ENCODE results near the gene XPO5.
"Not testable (repeated sequence)": the region's sequence is repeated elsewhere in the genome, so short reads cannot be mapped to it uniquely, and the experiment has no call there.

Gene XPO5

GRCh38 chr6:43613721-43614395 is 38.0 kb upstream of the XPO5 start:
- Histone ChIP-seq H3K36me3 (ENCODE audit: control insufficient read depth, insufficient read depth, low read length) (peaks cover 31% of the 10 kb centered on the region), H3K27ac (ENCODE audit: insufficient read depth, low read length, poor library complexity, severe bottlenecking) (no peak overlapping the region), H3K4me3 (ENCODE audit: insufficient read depth, low read depth, low read length, poor library complexity, severe bottlenecking) (no peak overlapping the region), H3K27me3 (replicated peaks; ENCODE audit: control insufficient read depth, insufficient read depth, low read length, poor library complexity, severe bottlenecking) (no peaks in the 10 kb centered on the region), H3K4me1 (ENCODE audit: control insufficient read depth, insufficient read depth, low read length, poor library complexity, severe bottlenecking) (no peaks in the 10 kb centered on the region), H3K9me3 (ENCODE audit: control insufficient read depth, low read length) (no peaks in the 10 kb centered on the region)
- no peak for DNase-seq

DNA sequence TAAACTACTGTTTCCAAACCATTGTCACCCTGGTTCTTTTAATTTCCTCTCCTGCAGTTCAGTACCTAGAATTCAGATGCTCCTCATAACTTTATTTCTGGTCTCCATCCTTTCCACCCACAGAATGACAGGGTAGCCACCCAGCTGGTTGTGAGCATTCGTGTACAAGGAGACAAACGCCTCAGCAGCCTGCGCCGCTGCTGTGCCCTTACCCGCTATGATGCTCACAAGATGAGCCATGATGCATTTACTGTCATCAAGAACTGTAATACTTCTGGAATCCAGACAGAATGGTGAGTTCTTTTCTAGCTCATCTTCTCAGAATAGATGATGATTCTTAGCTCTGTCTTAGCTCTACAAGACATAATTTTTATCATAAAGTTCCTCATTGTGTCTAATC is 34.6 kb upstream of the XPO5 start:
- peaks cover 31% of the 10 kb centered on the region for H3K36me3 ChIP-seq (ENCODE audit: control insufficient read depth, insufficient read depth, low read length)
- H3K4me1 ChIP-seq (ENCODE audit: control insufficient read depth, insufficient read depth, low read length, poor library complexity, severe bottlenecking): no peaks in the 10 kb centered on the region
- DNase-seq: no peak
- no peaks in the 10 kb centered on the region for H3K27me3 ChIP-seq (replicated peaks; ENCODE audit: control insufficient read depth, insufficient read depth, low read length, poor library complexity, severe bottlenecking)
- H3K9me3 ChIP-seq (ENCODE audit: control insufficient read depth, low read length): no peaks in the 10 kb centered on the region
- H3K27ac ChIP-seq (ENCODE audit: insufficient read depth, low read length, poor library complexity, severe bottlenecking): no peak overlapping the region
- no peak overlapping the region for H3K4me3 ChIP-seq (ENCODE audit: insufficient read depth, low read depth, low read length, poor library complexity, severe bottlenecking)

DNA sequence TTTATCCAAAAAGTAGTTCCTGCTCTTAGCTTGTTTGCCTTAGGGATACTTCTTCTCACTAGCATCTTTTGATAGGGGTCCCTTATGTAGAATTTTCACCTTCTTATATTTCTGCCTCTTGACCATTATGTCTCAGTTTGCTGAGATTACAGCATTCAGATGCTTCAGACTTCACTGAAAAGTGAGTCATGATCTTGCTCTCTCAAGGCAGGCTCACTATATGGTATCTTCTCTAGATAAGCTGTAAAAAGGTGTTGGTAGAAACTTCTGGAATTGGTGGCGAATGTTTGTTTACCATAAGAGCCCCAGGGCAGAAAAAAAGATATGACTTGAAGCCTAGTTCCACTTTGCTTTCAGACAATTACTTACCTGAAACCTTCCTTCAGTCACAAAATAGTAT is 33.6 kb upstream of the XPO5 start:
- DNase-seq: no peak
- Histone ChIP-seq H3K9me3 (ENCODE audit: control insufficient read depth, low read length) (no peaks in the 10 kb centered on the region), H3K4me1 (ENCODE audit: control insufficient read depth, insufficient read depth, low read length, poor library complexity, severe bottlenecking) (no peaks in the 10 kb centered on the region), H3K36me3 (ENCODE audit: control insufficient read depth, insufficient read depth, low read length) (peaks cover 30% of the 10 kb centered on the region), H3K27me3 (replicated peaks; ENCODE audit: control insufficient read depth, insufficient read depth, low read length, poor library complexity, severe bottlenecking) (no peaks in the 10 kb centered on the region), H3K27ac (ENCODE audit: insufficient read depth, low read length, poor library complexity, severe bottlenecking) (no peak overlapping the region), H3K4me3 (ENCODE audit: insufficient read depth, low read depth, low read length, poor library complexity, severe bottlenecking) (no peak overlapping the region)

DNA sequence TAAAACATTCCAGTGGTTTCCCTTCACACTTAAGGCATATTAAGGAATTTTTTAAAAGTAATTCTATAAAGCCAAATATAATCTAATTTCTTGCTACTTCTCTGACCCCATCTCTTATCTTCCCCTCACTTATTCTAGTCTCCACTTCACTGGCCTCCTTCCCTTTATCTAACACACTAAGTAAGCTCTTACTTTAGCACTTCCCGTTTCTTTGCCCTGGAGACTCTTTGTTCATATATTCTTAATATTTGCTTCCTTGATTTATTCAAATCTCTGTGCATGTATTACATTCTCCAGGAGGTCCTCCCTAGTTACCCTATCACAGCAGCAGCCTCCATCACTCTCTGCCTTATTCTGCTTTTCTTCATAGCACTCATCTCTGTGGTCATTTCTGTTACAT is 33.0 kb upstream of the XPO5 start:
- H3K4me3 ChIP-seq (ENCODE audit: insufficient read depth, low read depth, low read length, poor library complexity, severe bottlenecking): no peak overlapping the region
- H3K9me3 ChIP-seq (ENCODE audit: control insufficient read depth, low read length): no peaks in the 10 kb centered on the region
- no peak overlapping the region for H3K27ac ChIP-seq (ENCODE audit: insufficient read depth, low read length, poor library complexity, severe bottlenecking)
- H3K36me3 ChIP-seq (ENCODE audit: control insufficient read depth, insufficient read depth, low read length): peaks cover 30% of the 10 kb centered on the region
- no peak for DNase-seq
- H3K4me1 ChIP-seq (ENCODE audit: control insufficient read depth, insufficient read depth, low read length, poor library complexity, severe bottlenecking): no peaks in the 10 kb centered on the region
- H3K27me3 ChIP-seq (replicated peaks; ENCODE audit: control insufficient read depth, insufficient read depth, low read length, poor library complexity, severe bottlenecking): no peaks in the 10 kb centered on the region

- H3K4me1 ChIP-seq (ENCODE audit: control insufficient read depth, insufficient read depth, low read length, poor library complexity, severe bottlenecking): no peaks in the 10 kb centered on the region
- H3K4me3 ChIP-seq (ENCODE audit: insufficient read depth, low read depth, low read length, poor library complexity, severe bottlenecking): no peak overlapping the region
- peak in 2 of 3 donors; percentile 8 to 36 for DNase-seq
- no peaks in the 10 kb centered on the region for H3K9me3 ChIP-seq (ENCODE audit: control insufficient read depth, low read length)
- H3K36me3 ChIP-seq (ENCODE audit: control insufficient read depth, insufficient read depth, low read length): peaks cover 31% of the 10 kb centered on the region
- H3K27ac ChIP-seq (ENCODE audit: insufficient read depth, low read length, poor library complexity, severe bottlenecking): no peak overlapping the region
- H3K27me3 ChIP-seq (replicated peaks; ENCODE audit: control insufficient read depth, insufficient read depth, low read length, poor library complexity, severe bottlenecking): no peaks in the 10 kb centered on the region
These were observed 32.5 kb upstream of the XPO5 start for GRCh38 chr6:43608310-43608763.

GRCh38 chr6:43606019-43606418 is 30.2 kb upstream of the XPO5 start:
- DNase-seq: no peak
- no peaks in the 10 kb centered on the region for H3K4me1 ChIP-seq (ENCODE audit: control insufficient read depth, insufficient read depth, low read length, poor library complexity, severe bottlenecking)
- no peaks in the 10 kb centered on the region for H3K9me3 ChIP-seq (ENCODE audit: control insufficient read depth, low read length)
- no peak overlapping the region for H3K27ac ChIP-seq (ENCODE audit: insufficient read depth, low read length, poor library complexity, severe bottlenecking)
- no peaks in the 10 kb centered on the region for H3K27me3 ChIP-seq (replicated peaks; ENCODE audit: control insufficient read depth, insufficient read depth, low read length, poor library complexity, severe bottlenecking)
- H3K4me3 ChIP-seq (ENCODE audit: insufficient read depth, low read depth, low read length, poor library complexity, severe bottlenecking): no peak overlapping the region
- H3K36me3 ChIP-seq (ENCODE audit: control insufficient read depth, insufficient read depth, low read length): peaks cover 33% of the 10 kb centered on the region

DNA sequence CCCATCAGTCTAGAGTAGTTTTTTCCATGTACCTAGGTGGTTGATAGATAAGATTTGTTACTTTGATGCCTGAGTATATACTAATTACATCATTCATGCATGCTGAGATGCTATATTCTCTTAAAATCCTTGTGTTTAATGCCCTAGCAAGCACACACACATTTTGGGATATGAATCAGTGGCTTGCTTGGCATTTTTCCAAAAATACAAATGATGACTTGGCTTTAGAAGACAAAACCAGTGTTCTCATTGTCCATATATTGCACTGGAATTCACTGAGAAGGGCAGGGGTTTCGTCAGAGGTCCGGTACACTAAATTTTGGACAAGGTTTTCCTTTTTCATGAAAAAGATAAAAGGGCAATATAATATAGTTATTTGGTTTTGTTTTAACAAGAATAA is 28.3 kb upstream of the XPO5 start:
- no peak for DNase-seq
- H3K27ac ChIP-seq (ENCODE audit: insufficient read depth, low read length, poor library complexity, severe bottlenecking): no peak overlapping the region
- no peaks in the 10 kb centered on the region for H3K27me3 ChIP-seq (replicated peaks; ENCODE audit: control insufficient read depth, insufficient read depth, low read length, poor library complexity, severe bottlenecking)
- H3K9me3 ChIP-seq (ENCODE audit: control insufficient read depth, low read length): no peaks in the 10 kb centered on the region
- peaks cover 25% of the 10 kb centered on the region for H3K36me3 ChIP-seq (ENCODE audit: control insufficient read depth, insufficient read depth, low read length)
- H3K4me3 ChIP-seq (ENCODE audit: insufficient read depth, low read depth, low read length, poor library complexity, severe bottlenecking): no peak overlapping the region
- H3K4me1 ChIP-seq (ENCODE audit: control insufficient read depth, insufficient read depth, low read length, poor library complexity, severe bottlenecking): no peaks in the 10 kb centered on the region

DNA sequence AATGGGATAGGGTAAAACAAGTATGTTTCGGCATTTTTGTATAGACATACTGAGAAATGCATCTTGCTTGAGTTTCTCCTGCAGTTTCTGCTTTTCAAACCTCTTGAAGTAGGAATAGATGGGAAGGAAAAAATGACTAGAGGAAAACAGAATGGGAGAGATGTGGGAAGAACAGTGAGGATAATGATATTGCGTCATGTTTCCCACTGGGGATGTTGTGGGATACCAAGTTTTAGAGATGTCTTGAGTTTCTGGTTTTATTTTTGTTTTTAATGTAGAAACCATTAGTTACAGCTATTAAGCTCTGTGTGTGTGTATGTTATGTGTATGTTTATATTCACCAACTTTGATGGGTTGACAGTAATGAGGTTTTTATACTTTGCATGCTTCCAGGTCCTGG is 24.8 kb upstream of the XPO5 start:
- Histone ChIP-seq H3K36me3 (ENCODE audit: control insufficient read depth, insufficient read depth, low read length) (peaks cover 34% of the 10 kb centered on the region), H3K27ac (ENCODE audit: insufficient read depth, low read length, poor library complexity, severe bottlenecking) (no peak overlapping the region), H3K4me1 (ENCODE audit: control insufficient read depth, insufficient read depth, low read length, poor library complexity, severe bottlenecking) (no peaks in the 10 kb centered on the region), H3K4me3 (ENCODE audit: insufficient read depth, low read depth, low read length, poor library complexity, severe bottlenecking) (no peak overlapping the region), H3K27me3 (replicated peaks; ENCODE audit: control insufficient read depth, insufficient read depth, low read length, poor library complexity, severe bottlenecking) (no peaks in the 10 kb centered on the region), H3K9me3 (ENCODE audit: control insufficient read depth, low read length) (no peaks in the 10 kb centered on the region)
- DNase-seq: no peak

- Histone ChIP-seq H3K27me3 (replicated peaks; ENCODE audit: control insufficient read depth, insufficient read depth, low read length, poor library complexity, severe bottlenecking) (no peaks in the 10 kb centered on the region), H3K9me3 (ENCODE audit: control insufficient read depth, low read length) (no peaks in the 10 kb centered on the region), H3K4me1 (ENCODE audit: control insufficient read depth, insufficient read depth, low read length, poor library complexity, severe bottlenecking) (no peaks in the 10 kb centered on the region), H3K4me3 (ENCODE audit: insufficient read depth, low read depth, low read length, poor library complexity, severe bottlenecking) (no peak overlapping the region), H3K27ac (ENCODE audit: insufficient read depth, low read length, poor library complexity, severe bottlenecking) (no peak overlapping the region), H3K36me3 (ENCODE audit: control insufficient read depth, insufficient read depth, low read length) (peaks cover 16% of the 10 kb centered on the region)
- no peak for DNase-seq
These were observed 18.1 kb upstream of the XPO5 start for GRCh38 chr6:43593938-43594337.

DNA sequence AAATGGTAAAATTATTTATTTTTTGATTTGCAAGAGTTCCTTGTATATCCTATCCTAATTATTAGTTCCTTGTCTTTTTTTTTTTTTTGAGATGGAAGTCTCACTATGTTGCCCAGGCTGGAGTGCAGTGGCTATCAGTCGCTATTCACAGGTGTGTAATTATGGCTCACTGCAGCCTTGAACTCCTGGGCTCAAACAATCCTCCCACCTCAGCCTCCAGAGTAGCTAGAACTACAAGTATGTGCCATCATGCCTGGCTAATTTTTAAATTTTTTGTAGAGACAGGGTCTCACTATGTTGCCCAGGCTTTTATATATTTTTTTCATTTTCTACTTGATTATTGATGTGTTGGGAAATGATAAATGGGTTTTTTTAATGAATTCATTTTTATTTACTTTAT is 13.7 kb upstream of the XPO5 start:
- not testable (repeated sequence) for H3K4me3 ChIP-seq (ENCODE audit: insufficient read depth, low read depth, low read length, poor library complexity, severe bottlenecking); H3K4me1 ChIP-seq (ENCODE audit: control insufficient read depth, insufficient read depth, low read length, poor library complexity, severe bottlenecking); H3K27ac ChIP-seq (ENCODE audit: insufficient read depth, low read length, poor library complexity, severe bottlenecking); H3K27me3 ChIP-seq (replicated peaks; ENCODE audit: control insufficient read depth, insufficient read depth, low read length, poor library complexity, severe bottlenecking); DNase-seq; H3K9me3 ChIP-seq (ENCODE audit: control insufficient read depth, low read length)
- peaks cover 23% of the 10 kb centered on the region for H3K36me3 ChIP-seq (ENCODE audit: control insufficient read depth, insufficient read depth, low read length)

Measured in effector memory CD4-positive, alpha-beta T cell (primary cell).